CD4-positive, CD25-positive, alpha-beta regulatory T cell (primary cell): ENCODE measurements around the gene BRI3BP. TPM values are rescaled to one million over a fixed set of nuclear protein-coding genes. Genes with fewer than 3 reads are reported as not detected.

Experiments used
- polyA plus RNA-seq, 4 donors: library from polyadenylated mRNA; unstranded; fragments of 300-500 nt; fragmentation: Illumina TruSeq; gene quantifications; one replicate each; pipeline ENCODE4 v1.2.3, GENCODE V29; 2021
- total RNA-seq: library from RNA; stranded (reverse); gene quantifications from one replicate; pipeline ENCODE4 v1.2.3, GENCODE V29; 2022

The BRI3BP gene
- total and polyA plus RNA-seq, 5 donors from 2014 or later = 2.0 to 4.1 (median 2.3) TPM

Other genes with a start within 250 kb of the BRI3BP start
- gene SCARB1, start 129.8 kb upstream of the BRI3BP start, total RNA-seq = 1.2 TPM
- under 1 TPM; 0.52 to 0.81 (median 0.69) TPM for gene SCARB1, start 129.8 kb upstream of the BRI3BP start, polyA plus RNA-seq
- 2,012 TPM for gene UBC, start 79.0 kb upstream of the BRI3BP start, total RNA-seq
- 1,000 to 10,000 TPM; 1,179 to 1,557 (median 1,450) TPM for gene UBC, start 79.0 kb upstream of the BRI3BP start, polyA plus RNA-seq
- 33.3 TPM for gene DHX37, start 4.5 kb upstream of the BRI3BP start, total RNA-seq
- 1 to 10 TPM; 2.4 to 3.4 (median 2.9) TPM for gene DHX37, start 4.5 kb upstream of the BRI3BP start, polyA plus RNA-seq
- 8.8 TPM for gene AACS, start 71.8 kb downstream of the BRI3BP start, total RNA-seq
- 1 to 10 TPM; 5.4 to 8.7 (median 6.7) TPM for gene AACS, start 71.8 kb downstream of the BRI3BP start, polyA plus RNA-seq
- not detected for gene TMEM132B, start 192.7 kb downstream of the BRI3BP start, total RNA-seq
- gene TMEM132B, start 192.7 kb downstream of the BRI3BP start, polyA plus RNA-seq = not detected